Erythroblast (primary cell): ENCODE results near the gene DEF6.

ENCODE experiments used
- GATA1 ChIP-seq: IDR thresholded peaks from 2 replicates; pipeline ENCODE4 v1.6.1; 2011; ENCODE audit warnings: low read depth, mild to moderate bottlenecking, control low read depth, low read length, moderate library complexity
- POLR2A ChIP-seq: IDR thresholded peaks from 2 replicates; pipeline ENCODE4 v1.6.1; 2011; ENCODE audit warnings: mild to moderate bottlenecking, low read length

DNA sequence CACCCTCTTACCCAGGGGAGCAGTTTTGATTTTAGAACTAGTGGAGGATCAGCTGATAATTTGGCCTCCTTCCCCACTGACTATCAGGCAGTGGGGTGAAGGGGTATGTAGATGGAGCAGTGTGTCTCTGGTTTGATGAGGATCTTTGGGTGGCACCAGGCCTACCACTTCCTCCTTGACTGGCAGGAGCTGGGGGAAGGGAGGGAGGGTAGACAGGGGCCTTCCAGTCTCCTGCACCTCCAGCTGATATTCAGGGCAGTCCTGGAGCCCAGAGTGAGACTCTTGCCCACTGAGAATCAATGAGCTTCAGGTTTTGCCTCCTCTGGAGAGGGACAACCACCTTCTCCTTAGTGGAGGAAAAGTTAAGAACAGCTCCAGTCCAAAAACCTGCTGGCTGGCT, 3.2 kb downstream of the DEF6 start:
- TF ChIP-seq POLR2A = no peak
- TF ChIP-seq GATA1 = no peak
